Activated CD4-positive, alpha-beta T cell treated with anti-CD3 and anti-CD28 coated beads, Interleukin-10, Interleukin-2, amounts not matched to agents 100 ng/mL and 50 ng/mL, durations not matched to agents 16 hours and 8 hours (primary cell): ENCODE data around the gene UNCX.
"Not testable (repeated sequence)": the region's sequence is repeated elsewhere in the genome, so short reads cannot be mapped to it uniquely, and the experiment has no call there.

Experiments
- DNase-seq: peaks from one replicate; pipeline ENCODE4 v3.0.0-alpha.2; 2020

The UNCX gene

GRCh38 chr7:1232623-1233332 is at the start of gene UNCX:
TSS of gene UNCX (plus strand) at chr7:1232872. CDS start at chr7:1233018, 146 bp downstream.
- DNase-seq: no peak

DNA sequence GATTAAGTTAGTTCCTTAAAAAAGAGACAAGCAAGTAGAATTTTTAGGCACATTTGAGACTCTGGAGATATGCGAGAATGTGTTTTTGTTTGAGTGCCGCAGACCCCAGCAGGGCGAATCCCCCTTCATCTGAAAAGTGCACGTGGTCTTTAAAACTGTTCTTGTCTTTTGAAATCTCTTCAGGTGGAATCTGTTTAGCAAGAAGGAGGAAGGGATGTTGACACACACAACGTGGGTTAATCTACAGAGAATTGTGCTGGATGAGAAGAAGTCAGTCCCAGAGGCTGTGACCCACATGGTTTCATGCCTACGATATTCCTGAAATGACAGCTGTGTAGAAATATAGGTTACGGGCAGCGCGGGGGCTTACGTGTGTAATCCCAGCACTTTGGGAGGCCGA is 45.5 kb upstream of the UNCX start:
- DNase-seq: no peak

DNA sequence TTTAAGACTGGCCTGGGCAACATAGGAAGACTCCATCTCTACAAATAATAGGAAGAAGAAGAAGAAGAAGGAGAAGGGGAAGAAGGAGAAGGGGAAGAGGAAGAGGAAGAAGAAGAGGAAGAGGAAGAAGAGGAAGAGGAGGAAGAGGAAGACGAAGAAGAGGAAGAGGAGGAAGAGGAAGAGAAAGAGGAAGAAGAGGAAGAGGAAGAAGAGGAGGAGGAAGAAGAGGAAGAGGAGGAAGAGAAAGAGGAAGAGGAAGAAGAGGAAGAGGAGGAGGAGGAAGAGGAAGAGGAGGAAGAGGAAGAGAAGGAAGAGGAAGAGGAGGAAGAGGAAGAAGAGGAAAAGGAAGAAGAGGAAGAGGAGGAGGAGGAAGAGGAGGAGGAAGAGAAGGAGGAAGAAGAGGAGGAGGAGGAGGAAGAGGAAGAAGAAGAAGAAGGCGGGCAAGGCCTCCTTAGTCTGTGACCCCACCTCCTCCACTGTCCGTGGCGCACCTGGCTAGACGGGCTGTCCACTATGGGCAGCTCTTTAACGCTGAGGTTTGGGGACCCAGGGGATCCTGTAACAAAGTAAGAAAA is 43.9 kb upstream of the UNCX start:
- no peak for DNase-seq

DNA sequence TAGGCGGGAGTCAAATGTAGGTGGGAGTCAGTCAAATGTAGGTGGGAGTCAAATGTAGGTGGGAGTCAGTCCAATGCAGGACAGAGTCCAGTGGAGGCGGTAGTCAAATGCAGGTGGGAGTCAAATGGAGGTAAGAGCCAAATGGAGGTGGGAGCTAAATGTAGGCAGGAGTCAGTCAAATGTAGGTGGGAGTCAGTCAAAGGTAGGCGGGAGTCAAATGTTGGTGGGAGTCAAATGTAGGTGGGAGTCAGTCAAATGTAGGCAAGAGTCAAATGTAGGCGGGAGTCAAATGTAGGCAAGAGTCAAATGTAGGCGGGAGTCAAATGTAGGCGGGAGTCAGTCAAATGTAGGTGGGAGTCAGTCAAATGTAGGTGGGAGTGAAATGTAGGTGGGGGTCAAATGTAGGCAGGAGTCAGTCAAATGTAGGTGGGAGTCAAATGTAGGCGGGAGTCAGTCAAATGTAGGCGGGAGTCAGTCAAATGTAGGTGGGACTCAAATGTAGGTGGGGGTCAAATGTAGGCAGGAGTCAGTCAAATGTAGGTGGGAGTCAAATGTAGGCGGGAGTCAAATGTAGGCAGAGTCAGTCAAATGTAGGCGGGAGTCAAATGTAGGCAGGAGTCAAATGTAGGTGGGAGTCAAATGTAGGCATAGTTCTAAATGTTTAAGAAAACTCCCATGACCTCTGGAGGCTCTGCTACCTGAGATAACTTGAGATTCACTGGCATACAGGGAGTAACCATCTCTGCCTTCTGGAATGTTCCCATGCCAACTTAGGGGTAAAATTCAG is 42.5 kb upstream of the UNCX start:
- no peak for DNase-seq

GRCh38 chr7:1192171-1192676 is 40.4 kb upstream of the UNCX start:
- peak; percentile 76 for DNase-seq

- peak; percentile 55 for DNase-seq
Observed at GRCh38 chr7:1193593-1194424, 38.9 kb upstream of the UNCX start.

GRCh38 chr7:1196441-1196840 is 36.2 kb upstream of the UNCX start:
- DNase-seq: not testable (repeated sequence)

DNA sequence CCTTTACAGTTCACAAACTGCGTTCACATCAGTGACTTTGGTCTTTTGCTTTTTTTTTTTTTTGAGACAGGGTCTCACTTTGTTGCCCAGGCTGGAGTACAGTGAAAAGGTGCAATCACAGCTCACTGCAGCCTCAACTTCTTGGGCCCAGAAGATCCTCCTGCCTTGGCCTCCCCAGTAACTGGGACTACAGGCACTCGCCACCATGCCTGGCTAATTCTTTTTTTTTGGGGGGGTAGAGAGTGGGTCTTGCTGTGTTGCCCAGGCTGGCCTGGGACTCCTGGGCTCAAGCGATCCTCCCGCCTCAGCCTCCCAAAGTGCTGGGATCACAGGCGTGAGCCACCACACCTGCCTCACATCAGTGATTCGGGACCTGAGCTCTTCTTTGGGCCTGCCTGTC is 35.7 kb upstream of the UNCX start:
- DNase-seq: no peak

DNA sequence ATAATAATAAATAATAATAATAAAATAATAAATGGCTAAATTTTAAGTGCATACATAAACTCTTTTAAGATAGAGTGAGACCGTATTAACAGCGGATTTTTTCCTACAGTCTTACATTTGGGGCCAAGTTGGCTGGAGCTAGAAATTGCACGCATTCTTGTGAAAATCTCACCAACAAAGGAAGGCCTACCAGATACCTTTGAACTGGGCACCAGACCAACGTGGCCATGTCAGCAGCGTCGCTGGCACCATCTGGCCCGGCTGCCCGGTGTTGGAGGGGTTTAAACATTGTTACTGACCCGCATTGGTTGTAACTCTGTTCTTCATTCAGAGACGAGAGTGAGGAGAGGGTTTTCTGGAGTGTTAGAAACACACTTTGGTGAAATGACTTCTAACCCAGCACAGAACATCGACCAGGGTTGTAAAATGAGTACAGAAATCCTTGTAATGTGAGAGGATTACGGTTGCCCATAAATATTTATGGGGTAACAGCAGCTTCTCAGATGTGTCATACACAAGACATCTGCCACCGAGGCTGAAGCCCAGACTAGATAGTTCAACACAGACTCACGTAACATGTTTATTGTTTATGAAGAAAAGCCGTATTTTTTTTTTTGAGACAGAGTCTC is 34.6 kb upstream of the UNCX start:
- no peak for DNase-seq

DNA sequence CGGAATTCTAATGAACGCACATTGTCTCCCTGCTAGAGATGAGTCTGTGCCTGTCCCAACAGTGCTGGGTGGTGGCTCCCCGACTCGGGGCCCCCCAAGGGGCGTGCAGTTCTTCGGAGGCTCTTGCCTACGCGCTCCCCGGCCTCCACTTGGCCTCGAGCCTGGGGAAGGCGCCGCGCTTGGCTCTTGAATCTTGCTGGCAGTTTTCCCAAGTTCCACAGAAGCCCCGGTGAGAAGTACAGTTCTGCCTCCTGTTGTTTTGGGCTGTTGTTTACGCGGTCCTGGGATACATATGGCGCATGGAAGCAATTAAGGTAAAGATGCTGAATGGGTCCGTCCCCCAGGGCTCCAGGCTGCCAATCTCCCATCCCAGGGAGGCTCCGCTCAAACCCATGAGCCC is 32.6 kb upstream of the UNCX start:
- no peak for DNase-seq

GRCh38 chr7:1201916-1202315 is 30.8 kb upstream of the UNCX start:
- no peak for DNase-seq

DNA sequence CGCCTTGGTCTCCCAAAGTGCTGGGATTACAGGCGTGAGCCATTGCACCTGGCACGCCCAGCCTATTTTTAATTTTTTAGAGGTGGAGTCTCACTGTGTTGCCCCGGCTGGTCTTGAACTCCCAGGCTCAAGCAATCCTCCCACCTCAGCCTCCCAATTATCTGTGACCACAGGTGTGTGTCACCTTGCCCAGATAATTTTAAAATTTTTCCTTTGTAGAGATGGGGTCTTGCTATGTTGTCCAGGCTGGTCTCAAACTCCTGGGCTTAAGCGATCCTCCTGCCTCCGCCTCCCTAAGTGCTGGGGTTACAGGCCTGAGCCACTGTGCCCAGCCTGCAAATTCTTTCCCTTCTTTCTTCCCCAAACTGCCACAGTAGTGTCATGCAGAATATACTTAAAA is 29.8 kb upstream of the UNCX start:
- DNase-seq: not testable (repeated sequence)

DNA sequence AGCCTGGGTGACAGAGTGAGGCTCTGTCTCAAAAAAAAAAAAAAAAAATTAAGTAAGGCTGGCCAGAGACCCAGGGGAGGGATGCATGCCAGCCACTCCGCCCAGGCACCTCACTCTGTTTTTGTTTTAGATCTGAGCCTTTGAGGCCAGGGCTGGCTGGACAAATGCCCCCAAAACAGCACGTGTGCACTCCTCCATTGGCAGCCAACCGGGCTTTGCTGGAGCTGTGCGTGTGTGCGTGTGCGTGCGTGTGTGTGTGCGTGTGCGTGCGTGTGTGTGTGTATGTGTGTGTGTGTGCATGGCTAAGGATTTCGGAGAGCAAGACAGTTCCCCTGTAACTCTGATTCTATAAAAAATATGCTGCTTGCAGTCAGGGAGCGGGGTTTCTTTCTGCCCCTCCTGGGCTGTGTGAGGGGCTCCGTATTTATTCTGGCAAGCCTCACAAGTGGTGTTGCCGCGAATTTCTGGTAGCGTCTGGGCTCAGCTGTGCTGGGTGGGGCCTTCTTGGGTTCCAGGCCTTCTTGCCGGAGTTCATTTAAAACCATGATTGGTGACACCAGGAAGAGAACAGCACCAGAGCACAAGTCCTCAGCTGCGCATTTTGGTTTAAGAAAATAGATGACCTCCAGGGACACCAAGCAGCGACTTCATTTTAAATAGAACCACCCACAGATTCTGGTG is 28.1 kb upstream of the UNCX start:
- DNase-seq: no peak

- DNase-seq: not testable (repeated sequence)
Observed at GRCh38 chr7:1205742-1206141, 26.9 kb upstream of the UNCX start.

DNA sequence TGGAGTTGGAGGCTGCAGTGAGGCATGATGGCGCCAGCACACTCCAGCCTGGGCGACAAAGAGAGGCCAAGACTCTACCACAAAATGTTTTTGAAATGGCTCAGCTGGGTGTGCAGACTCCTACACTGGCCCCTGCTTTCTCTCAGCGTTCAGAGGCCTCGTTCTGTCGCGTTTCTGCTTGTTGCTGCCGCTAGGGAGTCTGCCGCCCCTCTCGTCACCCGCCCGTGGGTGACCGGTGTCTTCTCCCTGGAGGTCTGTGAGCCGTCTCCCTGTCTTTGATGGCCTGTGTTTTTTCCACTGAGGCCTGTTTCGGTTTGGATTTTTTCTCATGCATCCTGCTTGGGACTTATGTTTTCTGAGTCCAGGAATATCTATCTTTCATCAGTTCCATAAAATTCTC is 23.6 kb upstream of the UNCX start:
- no peak for DNase-seq

GRCh38 chr7:1210321-1210978 is 22.2 kb upstream of the UNCX start:
- DNase-seq: no peak

DNA sequence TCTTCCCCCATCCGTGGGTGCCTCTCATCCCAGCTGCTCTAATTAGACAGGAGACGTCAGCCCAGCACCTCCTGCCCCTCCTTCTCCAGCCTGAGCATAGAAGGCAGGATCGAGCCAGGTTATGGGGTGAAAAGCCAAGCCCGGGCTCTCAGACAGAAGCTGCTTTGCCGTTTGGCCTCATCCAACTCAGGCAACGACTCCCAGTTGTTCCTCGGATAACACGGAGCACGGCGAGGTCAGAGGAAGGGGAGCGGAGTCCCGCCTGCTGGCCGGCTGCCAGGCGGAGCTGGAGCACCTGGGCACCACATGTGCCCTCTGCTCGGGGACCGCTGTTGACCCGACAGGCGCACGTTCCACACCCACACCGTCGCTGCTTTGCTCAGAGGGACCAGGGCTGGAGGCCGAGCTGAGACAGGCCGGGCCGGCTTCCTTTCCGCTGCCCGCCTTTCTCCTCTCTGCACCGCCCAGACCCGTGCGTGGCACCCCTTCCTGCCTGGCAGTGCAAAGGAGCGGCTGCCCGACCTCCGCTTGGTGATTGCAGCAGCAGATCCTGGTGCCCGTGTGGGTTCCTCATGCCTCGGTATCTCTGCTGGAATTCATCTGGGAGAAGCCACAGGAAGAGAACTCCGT is 21.6 kb upstream of the UNCX start:
- DNase-seq: no peak

- no peak for DNase-seq
Observed at GRCh38 chr7:1211611-1212010, 21.1 kb upstream of the UNCX start.

DNA sequence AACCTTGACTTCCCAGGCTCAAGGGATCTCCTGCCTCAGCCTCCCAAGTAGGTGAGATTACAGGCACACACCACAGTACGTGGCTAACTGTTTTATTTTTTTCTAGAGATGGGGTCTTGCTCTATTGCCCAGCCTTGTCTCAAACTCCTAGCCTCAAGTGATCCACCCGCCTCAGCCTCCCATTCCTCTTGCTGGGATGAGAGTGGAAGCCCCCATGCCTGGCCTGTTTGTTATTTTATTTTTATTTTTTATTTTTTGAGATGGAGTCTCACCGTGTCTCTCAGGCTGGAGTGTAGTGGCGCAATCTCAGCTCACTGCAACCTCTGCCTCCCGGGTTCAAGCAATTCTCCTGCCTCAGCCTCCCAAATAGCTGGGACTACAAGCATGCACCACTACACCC is 20.6 kb upstream of the UNCX start:
- not testable (repeated sequence) for DNase-seq

- DNase-seq: no peak
Observed at GRCh38 chr7:1214516-1214915, 18.2 kb upstream of the UNCX start.
